ENCODE measurements around the gene R3HDM1.

- no peak for TF ChIP-seq CTCF (IDR thresholded peaks at IDR 0.05)
- TF ChIP-seq POLR2A (IDR thresholded peaks at IDR 0.05), result no peak
These were observed 30.6 kb downstream of the R3HDM1 start for GRCh38 chr2:135561925-135562324.

Measured in thyroid gland (tissue), 4 donors.